Measurements from ENCODE around the gene EIF2A. TPM values are rescaled to one million over a fixed set of nuclear protein-coding genes. Genes with fewer than 3 reads are reported as not detected.

EIF2A gene
- total and polyA plus RNA-seq, 2 of the 13 experiments (the other 11 are each of a cell fraction or from before 2014, with no cell fraction given), result 124 to 139 TPM

GRCh38 chr3:150546226-150547044 is at the start of gene EIF2A, which contains the start of gene SERP1 (continued):
- TF ChIP-seq SNAPC4 (CRISPR knock-in tag; IDR thresholded peaks at IDR 0.05) (peak; percentile 65), ZBTB46 (CRISPR knock-in tag; IDR thresholded peaks at IDR 0.05; ENCODE audit: borderline replicate concordance) (no peak), STAG1 (CRISPR knock-in tag; IDR thresholded peaks at IDR 0.05) (no peak), ARNT (IDR thresholded peaks at IDR 0.05) (no peak), ZNF24 (IDR thresholded peaks at IDR 0.05) (0 out of 2 replicates have a peak, but pooled peaks have one; percentile 37), CBFB (CRISPR knock-in tag; IDR thresholded peaks at IDR 0.05) (no peak; the same call in 1 of the 2 replicates), YEATS2 (CRISPR knock-in tag; IDR thresholded peaks at IDR 0.05; ENCODE audit: borderline replicate concordance) (peak; percentile 93), ZNF292 (CRISPR knock-in tag; IDR thresholded peaks at IDR 0.05; ENCODE audit: borderline replicate concordance, low read depth) (0 out of 2 replicates have a peak, but pooled peaks have one; percentile 39), ZNF138 (CRISPR knock-in tag; IDR thresholded peaks at IDR 0.05; ENCODE audit: low read depth) (peak; percentile 95), MYC (CRISPR knock-in tag; IDR thresholded peaks at IDR 0.05; ENCODE audit: borderline replicate concordance) (peak; percentile 86), ZNF577 (CRISPR knock-in tag; IDR thresholded peaks at IDR 0.05; ENCODE audit: borderline replicate concordance, low read depth) (no peak)
- TF ChIP-seq, protein P1, sequence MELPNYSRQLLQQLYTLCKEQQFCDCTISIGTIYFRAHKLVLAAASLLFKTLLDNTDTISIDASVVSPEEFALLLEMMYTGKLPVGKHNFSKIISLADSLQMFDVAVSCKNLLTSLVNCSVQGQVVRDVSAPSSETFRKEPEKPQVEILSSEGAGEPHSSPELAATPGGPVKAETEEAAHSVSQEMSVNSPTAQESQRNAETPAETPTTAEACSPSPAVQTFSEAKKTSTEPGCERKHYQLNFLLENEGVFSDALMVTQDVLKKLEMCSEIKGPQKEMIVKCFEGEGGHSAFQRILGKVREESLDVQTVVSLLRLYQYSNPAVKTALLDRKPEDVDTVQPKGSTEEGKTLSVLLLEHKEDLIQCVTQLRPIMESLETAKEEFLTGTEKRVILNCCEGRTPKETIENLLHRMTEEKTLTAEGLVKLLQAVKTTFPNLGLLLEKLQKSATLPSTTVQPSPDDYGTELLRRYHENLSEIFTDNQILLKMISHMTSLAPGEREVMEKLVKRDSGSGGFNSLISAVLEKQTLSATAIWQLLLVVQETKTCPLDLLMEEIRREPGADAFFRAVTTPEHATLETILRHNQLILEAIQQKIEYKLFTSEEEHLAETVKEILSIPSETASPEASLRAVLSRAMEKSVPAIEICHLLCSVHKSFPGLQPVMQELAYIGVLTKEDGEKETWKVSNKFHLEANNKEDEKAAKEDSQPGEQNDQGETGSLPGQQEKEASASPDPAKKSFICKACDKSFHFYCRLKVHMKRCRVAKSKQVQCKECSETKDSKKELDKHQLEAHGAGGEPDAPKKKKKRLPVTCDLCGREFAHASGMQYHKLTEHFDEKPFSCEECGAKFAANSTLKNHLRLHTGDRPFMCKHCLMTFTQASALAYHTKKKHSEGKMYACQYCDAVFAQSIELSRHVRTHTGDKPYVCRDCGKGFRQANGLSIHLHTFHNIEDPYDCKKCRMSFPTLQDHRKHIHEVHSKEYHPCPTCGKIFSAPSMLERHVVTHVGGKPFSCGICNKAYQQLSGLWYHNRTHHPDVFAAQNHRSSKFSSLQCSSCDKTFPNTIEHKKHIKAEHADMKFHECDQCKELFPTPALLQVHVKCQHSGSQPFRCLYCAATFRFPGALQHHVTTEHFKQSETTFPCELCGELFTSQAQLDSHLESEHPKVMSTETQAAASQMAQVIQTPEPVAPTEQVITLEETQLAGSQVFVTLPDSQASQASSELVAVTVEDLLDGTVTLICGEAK (IDR thresholded peaks at IDR 0.05), result peak; percentile 88
- TF ChIP-seq, protein P1 (CRISPR knock-in tag; IDR thresholded peaks at IDR 0.05), result peak; percentile 85; the same call in 1 of the 2 replicates
